Measurements from ENCODE around the gene STK38L.

Gene STK38L

GRCh38 chr12:27209257-27209910 is 34.7 kb upstream of the STK38L start:
- H3K4me2 ChIP-seq (ENCODE audit: low read length, poor library complexity, severe bottlenecking) = no peak overlapping the region
- no peak overlapping the region for H2AFZ ChIP-seq (ENCODE audit: low read depth, low read length)
- no peak overlapping the region for H2AK5ac ChIP-seq (ENCODE audit: low read length, severe bottlenecking)
- no peak overlapping the region for H4K91ac ChIP-seq (ENCODE audit: low read length)
- peaks cover 6% of the 10 kb centered on the region for H3K9me3 ChIP-seq (ENCODE audit: control insufficient read depth, low read length)
- H2BK15ac ChIP-seq (ENCODE audit: low read depth, poor library complexity, severe bottlenecking) = no peak overlapping the region
- no peak overlapping the region for H3K9ac ChIP-seq (ENCODE audit: low read length)
- no peak overlapping the region for H3K4ac ChIP-seq (ENCODE audit: low read depth in 1 of 2, low read length in 2 of 2)
- no peak overlapping the region for H2BK12ac ChIP-seq (ENCODE audit: low read length in 2 of 2)
- H3K36me3 ChIP-seq (ENCODE audit: control insufficient read depth in 1 of 2, insufficient read depth in 2 of 2, low read depth in 1 of 2, low read length in 2 of 2) = no peaks in the 10 kb centered on the region
- no peak overlapping the region for H4K8ac ChIP-seq (ENCODE audit: low read length)
- no peaks in the 10 kb centered on the region for H3K4me1 ChIP-seq (ENCODE audit: control insufficient read depth, insufficient read depth, low read depth, low read length)
- H2BK5ac ChIP-seq (ENCODE audit: low read depth, low read length, poor library complexity, severe bottlenecking) = no peak overlapping the region
- H3K4me3 ChIP-seq (ENCODE audit: insufficient read depth in 1 of 2, low read depth in 1 of 2, low read length in 2 of 2) = no peak overlapping the region
- no peak overlapping the region for H3K14ac ChIP-seq (ENCODE audit: low read length in 2 of 2)
- no peak overlapping the region for H2BK120ac ChIP-seq (ENCODE audit: low read depth, low read length)
- DNase-seq = no peak
- H3K18ac ChIP-seq (ENCODE audit: low read depth in 1 of 2, low read length in 2 of 2) = no peak overlapping the region
- H3K27me3 ChIP-seq (ENCODE audit: control insufficient read depth in 1 of 2, insufficient read depth in 1 of 2, low read length in 2 of 2) = no peaks in the 10 kb centered on the region
- H3K79me1 ChIP-seq (replicated peaks; ENCODE audit: low read length, poor library complexity, severe bottlenecking) = no peaks in the 10 kb centered on the region
- no peak overlapping the region for H3K27ac ChIP-seq (ENCODE audit: low read length, poor library complexity, severe bottlenecking)
- H3K23ac ChIP-seq (ENCODE audit: low read length in 2 of 2) = no peak overlapping the region

GRCh38 chr12:27210187-27210586 is 33.9 kb upstream of the STK38L start:
- Histone ChIP-seq H4K91ac (ENCODE audit: low read length) (no peak overlapping the region), H3K14ac (ENCODE audit: low read length in 2 of 2) (no peak overlapping the region), H2BK12ac (ENCODE audit: low read length in 2 of 2) (no peak overlapping the region), H3K4ac (ENCODE audit: low read depth in 1 of 2, low read length in 2 of 2) (no peak overlapping the region), H2BK120ac (ENCODE audit: low read depth, low read length) (no peak overlapping the region), H3K18ac (ENCODE audit: low read depth in 1 of 2, low read length in 2 of 2) (no peak overlapping the region), H3K27me3 (ENCODE audit: control insufficient read depth in 1 of 2, insufficient read depth in 1 of 2, low read length in 2 of 2) (no peaks in the 10 kb centered on the region), H2BK5ac (ENCODE audit: low read depth, low read length, poor library complexity, severe bottlenecking) (no peak overlapping the region), H3K4me2 (ENCODE audit: low read length, poor library complexity, severe bottlenecking) (no peak overlapping the region), H3K9ac (ENCODE audit: low read length) (no peak overlapping the region), H3K27ac (ENCODE audit: low read length, poor library complexity, severe bottlenecking) (no peak overlapping the region), H3K23ac (ENCODE audit: low read length in 2 of 2) (no peak overlapping the region), H3K79me1 (replicated peaks; ENCODE audit: low read length, poor library complexity, severe bottlenecking) (no peaks in the 10 kb centered on the region), H3K9me3 (ENCODE audit: control insufficient read depth, low read length) (peaks cover 6% of the 10 kb centered on the region), H3K36me3 (ENCODE audit: control insufficient read depth in 1 of 2, insufficient read depth in 2 of 2, low read depth in 1 of 2, low read length in 2 of 2) (no peaks in the 10 kb centered on the region), H2AK5ac (ENCODE audit: low read length, severe bottlenecking) (no peak overlapping the region), H4K8ac (ENCODE audit: low read length) (no peak overlapping the region), H2BK15ac (ENCODE audit: low read depth, poor library complexity, severe bottlenecking) (no peak overlapping the region), H3K4me1 (ENCODE audit: control insufficient read depth, insufficient read depth, low read depth, low read length) (no peaks in the 10 kb centered on the region), H2AFZ (ENCODE audit: low read depth, low read length) (no peak overlapping the region), H3K4me3 (ENCODE audit: insufficient read depth in 1 of 2, low read depth in 1 of 2, low read length in 2 of 2) (no peak overlapping the region)
- no CpG with 5 or more reads among the region's 2 CpGs for WGBS
- no peak for DNase-seq

GRCh38 chr12:27212861-27213260 is 31.2 kb upstream of the STK38L start:
- Histone ChIP-seq H3K4ac (ENCODE audit: low read depth in 1 of 2, low read length in 2 of 2) (no peak overlapping the region), H4K91ac (ENCODE audit: low read length) (no peak overlapping the region), H3K18ac (ENCODE audit: low read depth in 1 of 2, low read length in 2 of 2) (no peak overlapping the region), H2BK12ac (ENCODE audit: low read length in 2 of 2) (no peak overlapping the region), H2BK120ac (ENCODE audit: low read depth, low read length) (no peak overlapping the region), H4K8ac (ENCODE audit: low read length) (no peak overlapping the region), H3K27me3 (ENCODE audit: control insufficient read depth in 1 of 2, insufficient read depth in 1 of 2, low read length in 2 of 2) (no peaks in the 10 kb centered on the region), H3K4me3 (ENCODE audit: insufficient read depth in 1 of 2, low read depth in 1 of 2, low read length in 2 of 2) (no peak overlapping the region), H2AK5ac (ENCODE audit: low read length, severe bottlenecking) (no peak overlapping the region), H3K4me2 (ENCODE audit: low read length, poor library complexity, severe bottlenecking) (no peak overlapping the region), H3K79me1 (replicated peaks; ENCODE audit: low read length, poor library complexity, severe bottlenecking) (no peaks in the 10 kb centered on the region), H2AFZ (ENCODE audit: low read depth, low read length) (no peak overlapping the region), H3K36me3 (ENCODE audit: control insufficient read depth in 1 of 2, insufficient read depth in 2 of 2, low read depth in 1 of 2, low read length in 2 of 2) (no peaks in the 10 kb centered on the region), H3K9ac (ENCODE audit: low read length) (no peak overlapping the region), H3K23ac (ENCODE audit: low read length in 2 of 2) (no peak overlapping the region), H2BK5ac (ENCODE audit: low read depth, low read length, poor library complexity, severe bottlenecking) (no peak overlapping the region), H3K9me3 (ENCODE audit: control insufficient read depth, low read length) (peaks cover 6% of the 10 kb centered on the region), H3K27ac (ENCODE audit: low read length, poor library complexity, severe bottlenecking) (no peak overlapping the region), H3K14ac (ENCODE audit: low read length in 2 of 2) (no peak overlapping the region), H3K4me1 (ENCODE audit: control insufficient read depth, insufficient read depth, low read depth, low read length) (no peaks in the 10 kb centered on the region), H2BK15ac (ENCODE audit: low read depth, poor library complexity, severe bottlenecking) (no peak overlapping the region)
- no peak for DNase-seq
- WGBS = no CpG with 5 or more reads among the region's 1 CpG

GRCh38 chr12:27213304-27213703 is 30.8 kb upstream of the STK38L start:
- no peaks in the 10 kb centered on the region for H3K4me1 ChIP-seq (ENCODE audit: control insufficient read depth, insufficient read depth, low read depth, low read length)
- H3K23ac ChIP-seq (ENCODE audit: low read length in 2 of 2) = no peak overlapping the region
- H2BK15ac ChIP-seq (ENCODE audit: low read depth, poor library complexity, severe bottlenecking) = no peak overlapping the region
- WGBS = 92% methylated on average over 2 of the region's 2 CpGs
- H3K27me3 ChIP-seq (ENCODE audit: control insufficient read depth in 1 of 2, insufficient read depth in 1 of 2, low read length in 2 of 2) = no peaks in the 10 kb centered on the region
- no peak overlapping the region for H3K4me2 ChIP-seq (ENCODE audit: low read length, poor library complexity, severe bottlenecking)
- no peak overlapping the region for H3K18ac ChIP-seq (ENCODE audit: low read depth in 1 of 2, low read length in 2 of 2)
- H3K14ac ChIP-seq (ENCODE audit: low read length in 2 of 2) = no peak overlapping the region
- H3K4me3 ChIP-seq (ENCODE audit: insufficient read depth in 1 of 2, low read depth in 1 of 2, low read length in 2 of 2) = no peak overlapping the region
- H3K36me3 ChIP-seq (ENCODE audit: control insufficient read depth in 1 of 2, insufficient read depth in 2 of 2, low read depth in 1 of 2, low read length in 2 of 2) = no peaks in the 10 kb centered on the region
- H3K27ac ChIP-seq (ENCODE audit: low read length, poor library complexity, severe bottlenecking) = no peak overlapping the region
- H3K9ac ChIP-seq (ENCODE audit: low read length) = no peak overlapping the region
- H3K9me3 ChIP-seq (ENCODE audit: control insufficient read depth, low read length) = peaks cover 6% of the 10 kb centered on the region
- DNase-seq = no peak
- no peak overlapping the region for H2AK5ac ChIP-seq (ENCODE audit: low read length, severe bottlenecking)
- H3K79me1 ChIP-seq (replicated peaks; ENCODE audit: low read length, poor library complexity, severe bottlenecking) = no peaks in the 10 kb centered on the region
- no peak overlapping the region for H2BK120ac ChIP-seq (ENCODE audit: low read depth, low read length)
- no peak overlapping the region for H2BK12ac ChIP-seq (ENCODE audit: low read length in 2 of 2)
- no peak overlapping the region for H3K4ac ChIP-seq (ENCODE audit: low read depth in 1 of 2, low read length in 2 of 2)
- H4K91ac ChIP-seq (ENCODE audit: low read length) = no peak overlapping the region
- no peak overlapping the region for H4K8ac ChIP-seq (ENCODE audit: low read length)
- no peak overlapping the region for H2AFZ ChIP-seq (ENCODE audit: low read depth, low read length)
- H2BK5ac ChIP-seq (ENCODE audit: low read depth, low read length, poor library complexity, severe bottlenecking) = no peak overlapping the region

All from mesenchymal stem cell (in vitro differentiated cells and primary cell).